HCT116 (cell line): ENCODE data around the gene AACS. TPM values are rescaled to one million over a fixed set of nuclear protein-coding genes. Genes with fewer than 3 reads are reported as not detected.

Source experiments
- ATAC-seq: fragments of 200-7000 bp; cut with Tn5 transposase; 2 replicates; pipeline ENCODE4 v1.9.1; 2020; ENCODE audit warnings: mild to moderate bottlenecking, moderate library complexity
- BruUV-seq: library from RNA; stranded (reverse); fragments of 400-500 nt; replicated peaks from 2 replicates; lab custom pipeline; 2021; lab: Mats Ljungman, UMichigan
- CTCF ChIA-PET: fragments of 300-600 bp; sonication (Branson Sonifier 250); formaldehyde crosslinking; loops from one replicate; lab custom pipeline; 2021; ENCODE audit warnings: antibody characterized with exemption; lab: Charles Lee
- POLR2A ChIA-PET: fragments of 300-600, 350-600 bp; sonication (Branson Sonifier 250); formaldehyde crosslinking; loops from one replicate; lab custom pipeline; 2021; ENCODE audit warnings: antibody characterized with exemption; lab: Charles Lee
- RAD21 ChIA-PET, 2 experiments: fragments of 300-600 bp; sonication (Branson Sonifier 250); formaldehyde crosslinking; loops; one replicate each; lab custom pipeline; 2023; ENCODE audit warnings: low total read pairs in 2 of 2; ENCODE audit not compliant: uncharacterized antibody in 2 of 2, unreplicated experiment in 2 of 2, low non-redundant PET in 1 of 2; lab: Charles Lee
- DNase-seq: peaks from one replicate; pipeline ENCODE4 v3.0.0-alpha.2; 2010; ENCODE audit warnings: low read depth, low spot score
- H2AFZ ChIP-seq: fragments of 200-600 bp; shearing (Covaris generic), sonication (generic); 2 replicates; pipeline ENCODE4 v1.6.1; 2017; ENCODE audit warnings: low read depth, mixed run types, mixed read lengths, antibody characterized with exemption, low read length; ENCODE audit not compliant: poor library complexity, severe bottlenecking
- H3K27ac ChIP-seq: 2 replicates; pipeline ENCODE4 v1.5.1; 2012; ENCODE audit warnings: low read depth, low read length
- H3K27me3 ChIP-seq: fragments of 200-600 bp; sonication (generic); 2 replicates; pipeline ENCODE4 v1.6.1; 2016; ENCODE audit warnings: mixed run types, low read length, mixed read lengths; ENCODE audit not compliant: insufficient read depth
- H3K36me3 ChIP-seq, 2 experiments: fragments of 200-500 bp in 1 of 2; fragments of 200-600 bp in 1 of 2; sonication (Bioruptor generic) in 1 of 2; sonication (generic) in 1 of 2; 2 replicates each; pipeline versions ENCODE4 v1.5.1 to v1.6.1; 2014 to 2016; ENCODE audit warnings: low read length in 2 of 2, inconsistent platforms in 1 of 2, mixed read lengths in 1 of 2, mixed run types in 1 of 2; ENCODE audit not compliant: insufficient read depth in 2 of 2, control insufficient read depth in 1 of 2
- H3K4me1 ChIP-seq, 2 experiments: fragments of 200-600 bp in 1 of 2; sonication (generic) in 1 of 2; 2 replicates each; pipeline versions ENCODE4 v1.5.1 to v1.6.1; 2012 to 2017; ENCODE audit warnings: low read length in 2 of 2, inconsistent platforms in 1 of 2, mild to moderate bottlenecking in 1 of 2, mixed read lengths in 1 of 2, mixed run types in 1 of 2, moderate library complexity in 1 of 2; ENCODE audit not compliant: insufficient read depth in 2 of 2, control insufficient read depth in 1 of 2
- H3K4me2 ChIP-seq: fragments of 200-600 bp; sonication (generic); 2 replicates; pipeline ENCODE4 v1.6.1; 2017; ENCODE audit warnings: mixed run types, low read length, mixed read lengths
- H3K4me3 ChIP-seq, 2 experiments: fragments of 200-600 bp in 1 of 2; sonication (generic) in 1 of 2; replicated peaks in 1 of 2; 2 replicates each; pipeline ENCODE4 v1.5.1; 2011 to 2016; ENCODE audit warnings: low read length in 2 of 2, control low read depth in 1 of 2, low read depth in 1 of 2, mild to moderate bottlenecking in 1 of 2, mixed read lengths in 1 of 2, mixed run types in 1 of 2
- H3K79me2 ChIP-seq: fragments of 200-600 bp; sonication (generic); 2 replicates; pipeline ENCODE4 v1.6.1; 2017; ENCODE audit warnings: mild to moderate bottlenecking, mixed run types, low read length, moderate library complexity, mixed read lengths; ENCODE audit not compliant: insufficient read depth
- H3K9ac ChIP-seq: fragments of 200-600 bp; sonication (generic); 2 replicates; pipeline ENCODE4 v1.6.1; 2016; ENCODE audit warnings: low read length, mixed read lengths
- H3K9me2 ChIP-seq: fragments of 200-600 bp; sonication (generic), shearing (Covaris generic); 2 replicates; pipeline ENCODE4 v1.6.1; 2017; ENCODE audit warnings: mixed run types, mild to moderate bottlenecking, moderate library complexity; ENCODE audit not compliant: insufficient read depth
- H3K9me3 ChIP-seq, 2 experiments: fragments of 200-500 bp in 1 of 2; fragments of 200-600 bp in 1 of 2; sonication (Bioruptor generic) in 1 of 2; sonication (generic) in 1 of 2; 2 replicates each; pipeline ENCODE4 v1.6.1; 2014 to 2017; ENCODE audit warnings: low read length in 2 of 2, mixed read lengths in 2 of 2, inconsistent platforms in 1 of 2, low read depth in 1 of 2, mild to moderate bottlenecking in 1 of 2, mixed run types in 1 of 2, moderate library complexity in 1 of 2; ENCODE audit not compliant: control insufficient read depth in 1 of 2, insufficient read depth in 1 of 2
- H4K20me1 ChIP-seq: fragments of 200-600 bp; sonication (generic), shearing (Covaris generic); 2 replicates; pipeline ENCODE4 v1.6.1; 2017; ENCODE audit warnings: mixed run types, mild to moderate bottlenecking, moderate library complexity; ENCODE audit not compliant: insufficient read depth
- CEBPB ChIP-seq: IDR thresholded peaks from 2 replicates; pipeline ENCODE4 v1.6.1; 2012; ENCODE audit warnings: low read depth
- ELF1 ChIP-seq: IDR thresholded peaks from 2 replicates; pipeline ENCODE4 v1.6.1; 2012; ENCODE audit warnings: low read depth, borderline replicate concordance
- EZH2phosphoT487 ChIP-seq: fragments of 200-600 bp; IDR thresholded peaks from 2 replicates; pipeline ENCODE4 v1.6.1; 2018; ENCODE audit warnings: antibody characterized with exemption, borderline replicate concordance
- SIN3A ChIP-seq: IDR thresholded peaks from 2 replicates; pipeline ENCODE4 v1.6.1; 2012; ENCODE audit warnings: low read depth
- intact Hi-C: fragments of 100-400 bp; cut with micrococcal nuclease; formaldehyde crosslinking; loops from 2 replicates; pipeline ENCODE4 v1.10.0; 2022
- total RNA-seq: library from RNA; stranded (reverse); gene quantifications from one replicate; pipeline ENCODE4 v1.2.1, GENCODE V29; 2021; ENCODE audit not compliant: unreplicated experiment
- TF ChIP-seq, protein P1 (sequence below): IDR thresholded peaks from 2 replicates; pipeline ENCODE4 v1.6.1; 2012; ENCODE audit warnings: low read depth
- TF ChIP-seq, protein P2 (sequence below): IDR thresholded peaks from 2 replicates; pipeline ENCODE4 v1.6.1; 2011; ENCODE audit warnings: mild to moderate bottlenecking, low read length, moderate library complexity; ENCODE audit not compliant: insufficient replicate concordance; ENCODE audit errors: extremely low read depth

Gene AACS
- total RNA-seq, 1 experiment from 2014 or later: 16.0 TPM

GRCh38 chr12:125055591-125055990 lies 9.6 kb upstream of the AACS start:
- POLR2A ChIA-PET: no interaction called here
- TF ChIP-seq EZH2phosphoT487 (no peak), SIN3A (no peak), ELF1 (no peak), CEBPB (no peak)
- TF ChIP-seq, protein P1, sequence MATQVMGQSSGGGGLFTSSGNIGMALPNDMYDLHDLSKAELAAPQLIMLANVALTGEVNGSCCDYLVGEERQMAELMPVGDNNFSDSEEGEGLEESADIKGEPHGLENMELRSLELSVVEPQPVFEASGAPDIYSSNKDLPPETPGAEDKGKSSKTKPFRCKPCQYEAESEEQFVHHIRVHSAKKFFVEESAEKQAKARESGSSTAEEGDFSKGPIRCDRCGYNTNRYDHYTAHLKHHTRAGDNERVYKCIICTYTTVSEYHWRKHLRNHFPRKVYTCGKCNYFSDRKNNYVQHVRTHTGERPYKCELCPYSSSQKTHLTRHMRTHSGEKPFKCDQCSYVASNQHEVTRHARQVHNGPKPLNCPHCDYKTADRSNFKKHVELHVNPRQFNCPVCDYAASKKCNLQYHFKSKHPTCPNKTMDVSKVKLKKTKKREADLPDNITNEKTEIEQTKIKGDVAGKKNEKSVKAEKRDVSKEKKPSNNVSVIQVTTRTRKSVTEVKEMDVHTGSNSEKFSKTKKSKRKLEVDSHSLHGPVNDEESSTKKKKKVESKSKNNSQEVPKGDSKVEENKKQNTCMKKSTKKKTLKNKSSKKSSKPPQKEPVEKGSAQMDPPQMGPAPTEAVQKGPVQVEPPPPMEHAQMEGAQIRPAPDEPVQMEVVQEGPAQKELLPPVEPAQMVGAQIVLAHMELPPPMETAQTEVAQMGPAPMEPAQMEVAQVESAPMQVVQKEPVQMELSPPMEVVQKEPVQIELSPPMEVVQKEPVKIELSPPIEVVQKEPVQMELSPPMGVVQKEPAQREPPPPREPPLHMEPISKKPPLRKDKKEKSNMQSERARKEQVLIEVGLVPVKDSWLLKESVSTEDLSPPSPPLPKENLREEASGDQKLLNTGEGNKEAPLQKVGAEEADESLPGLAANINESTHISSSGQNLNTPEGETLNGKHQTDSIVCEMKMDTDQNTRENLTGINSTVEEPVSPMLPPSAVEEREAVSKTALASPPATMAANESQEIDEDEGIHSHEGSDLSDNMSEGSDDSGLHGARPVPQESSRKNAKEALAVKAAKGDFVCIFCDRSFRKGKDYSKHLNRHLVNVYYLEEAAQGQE: no peak
- TF ChIP-seq, protein P2, sequence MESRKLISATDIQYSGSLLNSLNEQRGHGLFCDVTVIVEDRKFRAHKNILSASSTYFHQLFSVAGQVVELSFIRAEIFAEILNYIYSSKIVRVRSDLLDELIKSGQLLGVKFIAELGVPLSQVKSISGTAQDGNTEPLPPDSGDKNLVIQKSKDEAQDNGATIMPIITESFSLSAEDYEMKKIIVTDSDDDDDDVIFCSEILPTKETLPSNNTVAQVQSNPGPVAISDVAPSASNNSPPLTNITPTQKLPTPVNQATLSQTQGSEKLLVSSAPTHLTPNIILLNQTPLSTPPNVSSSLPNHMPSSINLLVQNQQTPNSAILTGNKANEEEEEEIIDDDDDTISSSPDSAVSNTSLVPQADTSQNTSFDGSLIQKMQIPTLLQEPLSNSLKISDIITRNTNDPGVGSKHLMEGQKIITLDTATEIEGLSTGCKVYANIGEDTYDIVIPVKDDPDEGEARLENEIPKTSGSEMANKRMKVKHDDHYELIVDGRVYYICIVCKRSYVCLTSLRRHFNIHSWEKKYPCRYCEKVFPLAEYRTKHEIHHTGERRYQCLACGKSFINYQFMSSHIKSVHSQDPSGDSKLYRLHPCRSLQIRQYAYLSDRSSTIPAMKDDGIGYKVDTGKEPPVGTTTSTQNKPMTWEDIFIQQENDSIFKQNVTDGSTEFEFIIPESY: no peak
- TF ChIP-seq, all 23 proteins: peak for 0
- intact Hi-C loops: no loop called here
- Histone ChIP-seq H3K27me3 (no peaks in the 10 kb centered on the region), H3K4me2 (no peak overlapping the region), H3K27ac (no peak overlapping the region), H4K20me1 (no peaks in the 10 kb centered on the region), H3K9me3 (no peaks in the 10 kb centered on the region), H3K9me2 (no peaks in the 10 kb centered on the region), H3K79me2 (no peaks in the 10 kb centered on the region), H2AFZ (no peak overlapping the region), H3K4me3 (no peak overlapping the region), H3K9ac (no peak overlapping the region), H3K36me3 (no peaks in the 10 kb centered on the region), H3K4me1 (no peaks in the 10 kb centered on the region)
- CTCF ChIA-PET: no interaction called here
- ATAC-seq (no peak), DNase-seq (no peak)
- no TSS peak for BruUV-seq
- RAD21 ChIA-PET: no interaction called here
